Stimulated activated naive B cell treated with anti-CD40 and anti-IgM and Interleukin-4, amounts not matched to agents 10 μg/mL and 1 μg/mL and 100 μg/mL, for 72 hours (primary cell): ENCODE results near the gene NAT10.
A peak's percentile ranks its signal among the peaks of the same experiment; 100 is the strongest.
"Not testable (repeated sequence)": the region's sequence is repeated elsewhere in the genome, so short reads cannot be mapped to it uniquely, and the experiment has no call there.

ENCODE experiments used
- ATAC-seq, 2 donors: fragments of 150-1000 bp; cut with Tn5 transposase; replicated peaks; 2 replicates each; pipeline ENCODE4 v1.10.0; 2021; ENCODE audit warnings: moderate library complexity in 1 of 2
- DNase-seq: peaks from one replicate; pipeline ENCODE4 v3.0.0; 2021
- H3K27ac Mint-ChIP-seq: one replicate; pipeline ENCODE4 v1.8.0; 2022; ENCODE audit warnings: mild to moderate bottlenecking, mixed read lengths
- H3K27me3 Mint-ChIP-seq, 2 donors: one replicate each; pipeline ENCODE4 v1.8.0; 2022; ENCODE audit warnings: mixed read lengths in 2 of 2
- H3K36me3 Mint-ChIP-seq, 2 donors: one replicate each; pipeline ENCODE4 v1.8.0; 2022; ENCODE audit warnings: mixed read lengths in 2 of 2, mild to moderate bottlenecking in 1 of 2
- H3K4me1 Mint-ChIP-seq, 2 donors: one replicate each; pipeline ENCODE4 v1.8.0; 2022; ENCODE audit warnings: mixed read lengths in 2 of 2, mild to moderate bottlenecking in 1 of 2
- H3K4me3 Mint-ChIP-seq, 2 donors: one replicate each; pipeline ENCODE4 v1.8.0; 2022; ENCODE audit warnings: mild to moderate bottlenecking in 2 of 2, mixed read lengths in 2 of 2, moderate library complexity in 1 of 2
- H3K9me3 Mint-ChIP-seq, 2 donors: one replicate each; pipeline ENCODE4 v1.8.0; 2022; ENCODE audit warnings: mixed read lengths in 2 of 2, mild to moderate bottlenecking in 1 of 2

Gene NAT10

DNA sequence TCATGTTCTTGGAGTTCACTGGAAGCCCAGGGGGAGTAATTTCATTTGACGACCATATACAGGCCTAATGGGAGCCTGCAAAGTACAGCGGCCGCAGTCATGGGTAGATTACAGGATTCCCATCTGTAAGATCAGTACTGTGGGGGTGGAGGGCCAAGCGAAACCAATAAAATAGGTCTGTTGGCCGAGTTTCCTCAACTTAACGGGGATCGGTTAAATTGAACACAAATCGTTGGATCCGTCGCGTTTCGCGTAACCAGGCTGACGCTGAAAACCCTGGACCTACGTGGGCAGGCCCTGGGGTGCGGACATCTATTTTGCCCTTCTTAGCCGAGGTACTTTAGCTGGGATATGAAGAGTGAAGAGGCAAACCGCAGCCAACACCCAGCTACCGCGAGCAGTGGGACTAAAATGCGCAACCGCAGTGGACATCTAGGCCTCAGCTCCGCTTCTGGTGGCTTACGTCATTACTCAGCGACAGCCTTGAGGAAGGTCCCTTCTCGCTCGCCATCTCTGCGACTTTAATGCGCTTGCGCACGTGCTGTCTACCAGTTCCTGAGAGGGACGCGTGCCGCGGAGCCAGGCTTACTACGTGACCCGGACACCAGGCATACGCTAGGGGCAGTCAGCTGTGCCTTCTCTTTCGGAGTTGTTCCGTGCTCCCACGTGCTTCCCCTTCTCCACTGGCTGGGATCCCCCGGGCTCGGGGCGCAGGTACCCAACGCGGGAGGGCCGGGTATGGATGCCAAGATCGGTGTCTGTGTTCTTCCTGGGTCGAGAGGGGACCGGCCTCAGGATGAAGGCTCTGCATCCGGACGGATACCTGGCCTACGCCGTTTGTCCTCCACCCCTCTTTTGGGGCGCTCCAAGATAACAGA, at the start of gene NAT10:
Gene NAT10, plus strand, starts transcription at position 551 of the 878 bp plus-strand sequence. CDS start 2,597 bp downstream, outside the sequence.
- H3K27me3 Mint-ChIP-seq = no peaks in the 10 kb centered on the region
- H3K9me3 Mint-ChIP-seq = no peaks in the 10 kb centered on the region
- H3K36me3 Mint-ChIP-seq = peaks cover 18 to 35% of the 10 kb centered on the region in 2 donors
- ATAC-seq (peak; percentile 90 to 95), DNase-seq (peak; percentile 97)
- H3K4me1 Mint-ChIP-seq = peaks cover 35 to 47% of the 10 kb centered on the region in 2 donors
- peak within 1 kb of the TSS; percentile 99 for H3K27ac Mint-ChIP-seq
- H3K4me3 Mint-ChIP-seq = peak within 1 kb of the TSS; percentile 94 to 95

- Mint-ChIP-seq H3K27me3 (no peaks in the 10 kb centered on the region), H3K27ac (no peak overlapping the region), H3K36me3 (peaks cover 18 to 29% of the 10 kb centered on the region in 2 donors), H3K9me3 (no peaks in the 10 kb centered on the region), H3K4me3 (no peak overlapping the region), H3K4me1 (peaks cover 16 to 26% of the 10 kb centered on the region in 2 donors)
- DNase-seq = no peak
- ATAC-seq = no peak
Measured at GRCh38 chr11:34056672-34057071, 48.8 kb upstream of the NAT10 start.

- no peak overlapping the region for H3K27ac Mint-ChIP-seq
Measured at GRCh38 chr11:34063061-34063795, 42.2 kb upstream of the NAT10 start.

GRCh38 chr11:34064291-34064690, 41.1 kb upstream of the NAT10 start:
- Mint-ChIP-seq H3K36me3 (peaks cover 13 to 33% of the 10 kb centered on the region in 2 donors), H3K27me3 (no peaks in the 10 kb centered on the region), H3K4me3 (no peak overlapping the region), H3K27ac (no peak overlapping the region), H3K4me1 (peaks cover 29 to 47% of the 10 kb centered on the region in 2 donors), H3K9me3 (no peaks in the 10 kb centered on the region)
- ATAC-seq (no peak), DNase-seq (no peak)

More at GRCh38 chr11:34063061-34063795, 42.2 kb upstream of the NAT10 start:
- H3K4me3 Mint-ChIP-seq = no peak overlapping the region
- DNase-seq (no peak), ATAC-seq (no peak)
- peaks cover 17 to 42% of the 10 kb centered on the region in 2 donors for H3K36me3 Mint-ChIP-seq
- H3K9me3 Mint-ChIP-seq = no peaks in the 10 kb centered on the region
- peaks cover 33 to 54% of the 10 kb centered on the region in 2 donors for H3K4me1 Mint-ChIP-seq
- H3K27me3 Mint-ChIP-seq = no peaks in the 10 kb centered on the region

DNA sequence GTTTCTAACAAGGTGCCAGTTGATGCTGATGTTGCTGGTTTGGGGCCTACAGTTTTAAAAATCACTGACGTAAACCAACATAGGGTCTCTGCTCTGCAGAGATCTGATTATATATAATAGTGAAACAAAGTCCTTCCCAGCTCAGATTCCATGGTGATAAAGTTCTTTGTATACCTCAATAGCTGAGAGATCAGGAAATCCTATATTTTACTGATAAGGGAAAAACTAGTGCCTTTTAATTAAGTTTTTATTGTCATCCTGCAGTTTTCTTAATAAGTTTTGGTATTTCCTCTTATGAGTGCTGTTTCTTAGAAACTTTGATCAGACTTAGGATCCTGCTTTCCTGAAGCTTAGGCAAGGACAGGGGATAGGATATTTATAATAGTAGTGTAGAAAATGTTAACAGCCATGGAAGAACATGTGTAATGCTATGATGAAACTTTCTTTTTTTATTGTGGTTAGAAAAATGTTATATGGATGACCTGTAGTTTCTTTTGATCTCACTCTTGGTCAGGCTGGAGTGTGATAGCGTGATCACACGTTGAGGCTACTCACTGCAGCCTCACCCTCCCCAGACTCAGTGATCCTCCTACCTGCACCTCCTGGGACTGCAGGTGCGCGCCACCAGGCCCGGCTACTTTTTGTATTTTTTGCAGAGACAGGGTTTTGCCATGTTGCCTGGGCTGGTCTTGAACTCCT, 39.8 kb upstream of the NAT10 start:
- H3K36me3 Mint-ChIP-seq = peaks cover 13 to 32% of the 10 kb centered on the region in 2 donors
- ATAC-seq (peak in 1 of 2 donors; percentile 25), DNase-seq (no peak)
- no peaks in the 10 kb centered on the region for H3K27me3 Mint-ChIP-seq
- peak overlapping the region; percentile 14 for H3K27ac Mint-ChIP-seq
- H3K4me3 Mint-ChIP-seq = no peak overlapping the region
- H3K9me3 Mint-ChIP-seq = no peaks in the 10 kb centered on the region
- peaks cover 27 to 42% of the 10 kb centered on the region in 2 donors for H3K4me1 Mint-ChIP-seq

GRCh38 chr11:34066766-34067165, 38.7 kb upstream of the NAT10 start:
- H3K36me3 Mint-ChIP-seq = peaks cover 15 to 31% of the 10 kb centered on the region in 2 donors
- H3K27ac Mint-ChIP-seq = peak overlapping the region; percentile 59

DNA sequence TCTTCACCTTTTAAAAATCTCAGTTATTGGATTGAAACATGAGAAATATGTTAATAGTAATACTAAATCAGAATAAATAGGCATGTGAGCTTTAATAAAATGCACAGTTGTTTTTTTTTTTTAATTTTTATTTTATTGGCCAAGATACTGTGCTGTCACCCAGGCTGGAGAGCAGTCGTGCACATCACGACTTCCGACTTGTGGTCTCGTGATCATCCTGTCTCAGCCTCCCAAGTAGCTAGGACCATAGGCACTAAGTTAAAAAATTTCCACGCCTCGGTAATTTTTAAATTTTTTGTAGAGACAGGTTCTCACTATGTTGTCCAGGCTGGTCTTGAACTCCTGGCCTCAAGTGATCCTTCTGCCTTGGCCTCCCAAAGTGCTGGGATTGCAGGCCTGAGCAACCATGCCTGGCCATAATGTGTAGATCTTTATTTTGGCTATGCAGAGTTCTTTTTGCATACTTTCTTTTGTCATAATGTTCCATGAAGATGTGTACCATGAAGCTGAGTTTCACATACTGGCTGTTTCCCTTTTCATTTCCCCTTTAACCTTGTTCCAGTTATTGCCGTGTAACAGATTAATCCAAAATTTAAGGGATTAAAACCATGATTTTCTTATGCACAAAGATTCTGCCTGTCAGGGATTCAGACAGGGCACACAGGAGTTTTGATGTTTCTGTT, 37.9 kb upstream of the NAT10 start:
- DNase-seq = no peak
- Mint-ChIP-seq H3K4me1 (peaks cover 24 to 35% of the 10 kb centered on the region in 2 donors), H3K4me3 (peak overlapping the region in 1 of 2 donors; percentile 31), H3K9me3 (no peaks in the 10 kb centered on the region), H3K27ac (peak overlapping the region; percentile 85), H3K36me3 (peaks cover 11 to 26% of the 10 kb centered on the region in 2 donors), H3K27me3 (no peaks in the 10 kb centered on the region)
- peak; percentile 65 to 70 for ATAC-seq

More at GRCh38 chr11:34066766-34067165, 38.7 kb upstream of the NAT10 start:
- not testable (repeated sequence) for ATAC-seq, H3K9me3 Mint-ChIP-seq, H3K27me3 Mint-ChIP-seq, DNase-seq, H3K4me3 Mint-ChIP-seq
- H3K4me1 Mint-ChIP-seq = peaks cover 27 to 42% of the 10 kb centered on the region in 2 donors

DNA sequence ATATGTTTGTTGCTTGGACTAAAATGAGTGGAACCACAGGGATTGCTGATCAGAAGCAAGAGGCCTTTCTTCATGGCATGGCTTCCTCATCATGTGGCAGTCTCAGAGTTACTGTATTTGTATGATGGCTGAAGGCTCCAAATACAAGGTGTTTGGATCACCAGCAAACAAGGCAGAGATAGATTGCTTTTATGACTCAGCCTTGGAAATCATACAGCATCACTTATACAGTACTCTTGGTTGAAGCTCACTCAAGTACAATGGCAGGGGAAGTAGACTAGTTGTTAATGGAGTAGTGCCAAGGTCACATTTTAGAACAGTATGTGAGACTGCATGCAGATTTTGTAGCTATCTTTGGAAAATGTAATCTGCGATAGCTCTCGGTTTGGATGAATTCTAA, 37.3 kb upstream of the NAT10 start:
- peaks cover 8 to 23% of the 10 kb centered on the region in 2 donors for H3K36me3 Mint-ChIP-seq
- no peaks in the 10 kb centered on the region for H3K27me3 Mint-ChIP-seq
- peak overlapping the region; percentile 85 for H3K27ac Mint-ChIP-seq
- ATAC-seq (peak; percentile 54 to 69), DNase-seq (no peak)
- no peak overlapping the region for H3K4me3 Mint-ChIP-seq
- no peaks in the 10 kb centered on the region for H3K9me3 Mint-ChIP-seq
- peaks cover 21 to 31% of the 10 kb centered on the region in 2 donors for H3K4me1 Mint-ChIP-seq

- not testable (repeated sequence) for H3K4me3 Mint-ChIP-seq, H3K9me3 Mint-ChIP-seq, DNase-seq, H3K27me3 Mint-ChIP-seq, ATAC-seq
- Mint-ChIP-seq H3K27ac (peak overlapping the region; percentile 65), H3K36me3 (peaks cover 16 to 25% of the 10 kb centered on the region in 2 donors), H3K4me1 (peaks cover 15 to 23% of the 10 kb centered on the region in 2 donors)
Measured at GRCh38 chr11:34071306-34071705, 34.1 kb upstream of the NAT10 start.

DNA sequence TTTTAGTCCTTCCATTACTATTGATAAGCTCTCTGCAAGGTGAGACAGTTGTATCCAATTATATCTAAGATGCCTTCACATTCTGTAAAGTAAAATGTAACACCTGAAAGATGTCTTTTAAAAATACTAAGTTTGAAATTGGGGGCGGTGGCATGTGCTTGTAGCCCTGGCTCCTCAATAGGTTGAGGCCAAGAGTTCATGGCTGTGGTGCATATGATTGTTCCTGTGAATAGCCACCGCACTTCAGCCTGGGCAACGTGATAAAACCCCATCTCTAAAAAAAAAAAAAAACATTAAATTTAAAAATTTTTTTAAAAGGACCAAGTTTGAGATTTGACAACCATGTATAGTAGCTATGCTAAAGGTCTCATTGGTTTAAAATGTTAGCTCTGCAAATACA, 33.4 kb upstream of the NAT10 start:
- H3K4me1 Mint-ChIP-seq = peaks cover 14 to 19% of the 10 kb centered on the region in 2 donors
- no peak overlapping the region for H3K27ac Mint-ChIP-seq
- peaks cover 16 to 26% of the 10 kb centered on the region in 2 donors for H3K36me3 Mint-ChIP-seq
- H3K27me3 Mint-ChIP-seq = no peaks in the 10 kb centered on the region
- DNase-seq (no peak), ATAC-seq (no peak)
- no peaks in the 10 kb centered on the region for H3K9me3 Mint-ChIP-seq
- no peak overlapping the region for H3K4me3 Mint-ChIP-seq

- DNase-seq = no peak
- Mint-ChIP-seq H3K36me3 (peaks cover 17 to 23% of the 10 kb centered on the region in 2 donors), H3K9me3 (no peaks in the 10 kb centered on the region), H3K4me1 (peaks cover 10 to 12% of the 10 kb centered on the region in 2 donors), H3K4me3 (no peak overlapping the region), H3K27ac (no peak overlapping the region), H3K27me3 (no peaks in the 10 kb centered on the region)
- ATAC-seq = no peak
Measured at GRCh38 chr11:34072832-34073231, 32.6 kb upstream of the NAT10 start.

GRCh38 chr11:34074391-34074790, 31.0 kb upstream of the NAT10 start:
- no peaks in the 10 kb centered on the region for H3K27me3 Mint-ChIP-seq
- no peaks in the 10 kb centered on the region for H3K9me3 Mint-ChIP-seq
- ATAC-seq (no peak), DNase-seq (no peak)
- H3K27ac Mint-ChIP-seq = peak overlapping the region; percentile 79
- H3K36me3 Mint-ChIP-seq = peaks cover 23 to 25% of the 10 kb centered on the region in 2 donors
- peaks cover 4 to 6% of the 10 kb centered on the region in 2 donors for H3K4me1 Mint-ChIP-seq
- no peak overlapping the region for H3K4me3 Mint-ChIP-seq

GRCh38 chr11:34075178-34075820, 30.1 kb upstream of the NAT10 start:
- H3K9me3 Mint-ChIP-seq = no peaks in the 10 kb centered on the region
- H3K4me3 Mint-ChIP-seq = no peak overlapping the region
- ATAC-seq (no peak), DNase-seq (no peak)
- H3K27me3 Mint-ChIP-seq = no peaks in the 10 kb centered on the region
- peaks cover 23 to 24% of the 10 kb centered on the region in 2 donors for H3K36me3 Mint-ChIP-seq
- peaks cover 4 to 6% of the 10 kb centered on the region in 2 donors for H3K4me1 Mint-ChIP-seq
- no peak overlapping the region for H3K27ac Mint-ChIP-seq
